WTC11 (cell line): Measurements from ENCODE around the gene GPR176. TPM values are rescaled to one million over a fixed set of nuclear protein-coding genes. Genes with fewer than 3 reads are reported as not detected.

Experiments used
- ATAC-seq: fragments of 200-7000 bp; cut with Tn5 transposase; 2 replicates; pipeline ENCODE4 v1.10.0; 2021; ENCODE audit warnings: mild to moderate bottlenecking, moderate library complexity
- CTCF ChIA-PET: fragments of 300-600 bp; sonication (Branson Sonifier 250); formaldehyde crosslinking; loops from one replicate; lab custom pipeline; 2021; ENCODE audit warnings: antibody characterized with exemption; lab: Charles Lee
- POLR2A ChIA-PET: fragments of 350-600 bp; sonication (Branson Sonifier 250); formaldehyde crosslinking; loops from one replicate; lab custom pipeline; 2021; ENCODE audit warnings: antibody characterized with exemption; lab: Charles Lee
- DNase-seq: peaks from one replicate; pipeline ENCODE4 v3.0.0; 2021; ENCODE audit warnings: low spot score
- H3K27ac Mint-ChIP-seq: 2 replicates; pipeline ENCODE4 v1.8.0; 2021; ENCODE audit warnings: mixed read lengths
- H3K27me3 Mint-ChIP-seq: 2 replicates; pipeline ENCODE4 v1.8.0; 2021; ENCODE audit warnings: low read depth, mild to moderate bottlenecking, moderate library complexity, mixed read lengths
- H3K36me3 Mint-ChIP-seq: 2 replicates; pipeline ENCODE4 v1.8.0; 2021; ENCODE audit warnings: mixed read lengths
- H3K4me1 Mint-ChIP-seq: 2 replicates; pipeline ENCODE4 v1.8.0; 2022; ENCODE audit warnings: mixed read lengths
- H3K4me3 Mint-ChIP-seq: 2 replicates; pipeline ENCODE4 v1.8.0; 2021; ENCODE audit warnings: mild to moderate bottlenecking, moderate library complexity, mixed read lengths
- H3K9me3 Mint-ChIP-seq: 2 replicates; pipeline ENCODE4 v1.8.0; 2021; ENCODE audit warnings: mixed read lengths
- AFF4 ChIP-seq: sonication (generic); formaldehyde crosslinking; IDR thresholded peaks from 2 replicates; pipeline ENCODE4 v1.8.1; 2023; ENCODE audit warnings: mild to moderate bottlenecking, missing genetic modification reagents, borderline replicate concordance
- ARID4B ChIP-seq: sonication (generic); formaldehyde crosslinking; IDR thresholded peaks from 2 replicates; pipeline ENCODE4 v1.8.0; 2023; ENCODE audit warnings: missing genetic modification reagents, mild to moderate bottlenecking, borderline replicate concordance
- ATF1 ChIP-seq: sonication (generic); formaldehyde crosslinking; IDR thresholded peaks from 2 replicates; pipeline ENCODE4 v1.8.1; 2023; ENCODE audit warnings: mild to moderate bottlenecking, moderate library complexity, missing genetic modification reagents
- CREM ChIP-seq: sonication (generic); formaldehyde crosslinking; IDR thresholded peaks from 2 replicates; pipeline ENCODE4 v1.8.1; 2022; ENCODE audit warnings: mild to moderate bottlenecking, missing genetic modification reagents, moderate library complexity
- E2F1 ChIP-seq: sonication (generic); formaldehyde crosslinking; IDR thresholded peaks from 2 replicates; pipeline ENCODE4 v1.8.0; 2022; ENCODE audit warnings: mild to moderate bottlenecking, missing genetic modification reagents
- E2F4 ChIP-seq: sonication (generic); formaldehyde crosslinking; IDR thresholded peaks from 2 replicates; pipeline ENCODE4 v1.8.1; 2022; ENCODE audit warnings: low read depth, mild to moderate bottlenecking, moderate library complexity, missing genetic modification reagents, borderline replicate concordance
- E2F5 ChIP-seq: sonication (generic); formaldehyde crosslinking; IDR thresholded peaks from 2 replicates; pipeline ENCODE4 v1.8.1; 2022; ENCODE audit warnings: mild to moderate bottlenecking, moderate library complexity, missing genetic modification reagents
- ETV6 ChIP-seq: sonication (generic); formaldehyde crosslinking; IDR thresholded peaks from 2 replicates; pipeline ENCODE4 v1.8.1; 2022; ENCODE audit warnings: mild to moderate bottlenecking, missing genetic modification reagents
- FOXJ3 ChIP-seq: sonication (generic); formaldehyde crosslinking; IDR thresholded peaks from 2 replicates; pipeline ENCODE4 v1.9.0; 2021; ENCODE audit warnings: missing genetic modification reagents, mild to moderate bottlenecking, borderline replicate concordance
- FOXK1 ChIP-seq: sonication (generic); formaldehyde crosslinking; IDR thresholded peaks from 2 replicates; pipeline ENCODE4 v1.8.0; 2022; ENCODE audit warnings: mild to moderate bottlenecking, moderate library complexity, missing genetic modification reagents
- FOXP1 ChIP-seq: sonication (generic); formaldehyde crosslinking; IDR thresholded peaks from 2 replicates; pipeline ENCODE4 v1.8.0; 2022; ENCODE audit warnings: missing genetic modification reagents, mild to moderate bottlenecking, moderate library complexity, borderline replicate concordance
- HMGXB4 ChIP-seq: sonication (generic); formaldehyde crosslinking; IDR thresholded peaks from 2 replicates; pipeline ENCODE4 v1.8.1; 2023; ENCODE audit warnings: mild to moderate bottlenecking, moderate library complexity, missing genetic modification reagents
- KAT7 ChIP-seq: sonication (generic); formaldehyde crosslinking; IDR thresholded peaks from 2 replicates; pipeline ENCODE4 v1.8.1; 2023; ENCODE audit warnings: missing genetic modification reagents, mild to moderate bottlenecking, borderline replicate concordance
- MAX ChIP-seq: sonication (generic); formaldehyde crosslinking; IDR thresholded peaks from 2 replicates; pipeline ENCODE4 v1.8.0; 2022; ENCODE audit warnings: mild to moderate bottlenecking, missing genetic modification reagents
- NFATC4 ChIP-seq: fragments of 250-450 bp; sonication (Bioruptor Pico); IDR thresholded peaks from 2 replicates; pipeline ENCODE4 v1.9.0; 2021; ENCODE audit warnings: mild to moderate bottlenecking
- NR3C1 ChIP-seq: sonication (generic); formaldehyde crosslinking; conservative IDR thresholded peaks from 2 replicates; pipeline ENCODE4 v1.8.1; 2023; ENCODE audit warnings: low read depth, mild to moderate bottlenecking, missing genetic modification reagents
- PRRX2 ChIP-seq: fragments of 250-450 bp; sonication (Bioruptor Pico); IDR thresholded peaks from 2 replicates; pipeline ENCODE4 v1.8.0; 2021; ENCODE audit warnings: mild to moderate bottlenecking
- SMAD4 ChIP-seq: sonication (generic); formaldehyde crosslinking; IDR thresholded peaks from 2 replicates; pipeline ENCODE4 v1.8.0; 2022; ENCODE audit warnings: mild to moderate bottlenecking, missing genetic modification reagents
- TEAD4 ChIP-seq: sonication (generic); formaldehyde crosslinking; IDR thresholded peaks from 2 replicates; pipeline ENCODE4 v1.8.0; 2022; ENCODE audit warnings: mild to moderate bottlenecking, missing genetic modification reagents
- ZBTB21 ChIP-seq: sonication (generic); formaldehyde crosslinking; IDR thresholded peaks from 2 replicates; pipeline ENCODE4 v1.8.1; 2023; ENCODE audit warnings: mild to moderate bottlenecking, missing genetic modification reagents, borderline replicate concordance
- ZSCAN18 ChIP-seq: fragments of 250-450 bp; sonication (Bioruptor Pico); IDR thresholded peaks from 2 replicates; pipeline ENCODE4 v2.1.2; 2022; ENCODE audit warnings: mild to moderate bottlenecking, moderate library complexity
- total RNA-seq: library from RNA; stranded (reverse); gene quantifications from 3 replicates; pipeline ENCODE4 v1.2.3, GENCODE V29; 2021

Gene GPR176
- total RNA-seq, 1 experiment from 2014 or later, result 117 TPM

- peak within 1 kb of the TSS; percentile 79 for H3K4me3 Mint-ChIP-seq
- peaks cover 52% of the 10 kb centered on the region for H3K4me1 Mint-ChIP-seq
- DNase-seq (peak; percentile 97), ATAC-seq (peak; percentile 97)
- H3K9me3 Mint-ChIP-seq, result peaks cover 8% of the 10 kb centered on the region
- CTCF ChIA-PET, result interaction anchor here (0.6 to 1.9 kb wide), 11 partner anchors 26 to 1148 kb away, joined by 3 to 12 read pairs (median 3); partner anchors contain the start of gene DISP2
- H3K27me3 Mint-ChIP-seq, result no peaks in the 10 kb centered on the region
- H3K36me3 Mint-ChIP-seq, result no peaks in the 10 kb centered on the region
- POLR2A ChIA-PET, result interaction anchor here (0.6 to 1.2 kb wide), 3 partner anchors 141 to 200 kb away, joined by 3 to 4 read pairs (median 4); partner anchors contain the start of gene EIF2AK4
- H3K27ac Mint-ChIP-seq, result peak within 1 kb of the TSS; percentile 89
- TF ChIP-seq AFF4 (CRISPR knock-in tag) (no peak), E2F4 (CRISPR knock-in tag) (0 out of 2 replicates have a peak, but pooled peaks have one; percentile 19), ATF1 (CRISPR knock-in tag) (no peak), PRRX2 (CRISPR knock-in tag) (no peak), ZSCAN18 (CRISPR knock-in tag) (no peak), MAX (CRISPR knock-in tag) (peak; percentile 83), E2F5 (CRISPR knock-in tag) (peak; percentile 92), E2F1 (CRISPR knock-in tag) (no peak), CREM (0 out of 2 replicates have a peak, but pooled peaks have one; percentile 30), ARID4B (CRISPR knock-in tag) (peak; percentile 92; the same call in 1 of the 2 replicates), FOXP1 (CRISPR knock-in tag) (peak; percentile 37; the same call in 1 of the 2 replicates), HMGXB4 (CRISPR knock-in tag) (0 out of 2 replicates have a peak, but pooled peaks have one; percentile 16), SMAD4 (CRISPR knock-in tag) (no peak), NFATC4 (CRISPR knock-in tag) (no peak), FOXK1 (CRISPR knock-in tag) (peak; percentile 63; the same call in 1 of the 2 replicates), KAT7 (CRISPR knock-in tag) (no peak), FOXJ3 (CRISPR knock-in tag) (no peak), ETV6 (CRISPR knock-in tag) (peak; percentile 84), NR3C1 (no peak), ZBTB21 (no peak), TEAD4 (no peak)
These were observed 137.5 kb downstream of the GPR176 start, which contains the start of gene FSIP1 for GRCh38 chr15:39782441-39783138. Gene FSIP1 (minus strand): TSS chr15:39782841. CDS start chr15:39776524, 6,317 bp downstream.
